Epithelial cell of proximal tubule (primary cell): ENCODE results near the gene TMEM26. TPM values are rescaled to one million over a fixed set of nuclear protein-coding genes. Genes with fewer than 3 reads are reported as not detected.

Experiments used
- DNase-seq: peaks from one replicate; pipeline ENCODE4 v3.0.0-alpha.2; 2011; ENCODE audit warnings: low read depth
- H3K4me3 ChIP-seq: 2 replicates; pipeline ENCODE4 v1.5.1; 2011; ENCODE audit warnings: low read depth, mild to moderate bottlenecking, low read length
- CTCF ChIP-seq: conservative IDR thresholded peaks from 2 replicates; pipeline ENCODE4 v1.5.1; 2012; ENCODE audit warnings: low read depth, mild to moderate bottlenecking, low read length
- total RNA-seq: library from RNA; depleted of rRNA; stranded (reverse); fragments of >200 nt; gene quantifications from 2 replicates; pipeline ENCODE4 v1.2.3, GENCODE V29; 2015

Gene TMEM26
- total RNA-seq, 1 donor from 2014 or later: 0.23 TPM

DNA sequence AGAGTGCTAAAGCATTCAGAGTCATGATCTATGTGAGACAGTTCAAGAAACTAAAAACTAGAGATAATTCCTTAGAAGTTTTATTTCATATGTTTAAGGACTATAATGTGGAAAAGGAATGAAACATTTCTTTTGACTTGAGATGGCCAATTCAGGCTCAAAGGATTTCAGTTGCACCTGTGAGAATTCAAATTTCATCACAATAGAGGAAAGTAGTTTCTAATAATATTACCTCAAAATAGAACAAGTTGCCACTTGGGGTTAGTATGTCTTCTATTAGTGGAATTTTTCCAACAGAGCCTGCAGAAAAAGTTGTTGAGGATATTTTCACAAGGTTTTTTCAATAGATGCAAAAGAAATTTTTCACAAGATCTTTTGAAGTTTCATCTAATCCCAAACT, 37.4 kb downstream of the TMEM26 start:
- DNase-seq: no peak
- no peak overlapping the region for H3K4me3 ChIP-seq
- no peak for TF ChIP-seq CTCF

- H3K4me3 ChIP-seq: no peak overlapping the region
- no peak for TF ChIP-seq CTCF
- DNase-seq: no peak
These were observed 41.5 kb downstream of the TMEM26 start for GRCh38 chr10:61411706-61412105.

DNA sequence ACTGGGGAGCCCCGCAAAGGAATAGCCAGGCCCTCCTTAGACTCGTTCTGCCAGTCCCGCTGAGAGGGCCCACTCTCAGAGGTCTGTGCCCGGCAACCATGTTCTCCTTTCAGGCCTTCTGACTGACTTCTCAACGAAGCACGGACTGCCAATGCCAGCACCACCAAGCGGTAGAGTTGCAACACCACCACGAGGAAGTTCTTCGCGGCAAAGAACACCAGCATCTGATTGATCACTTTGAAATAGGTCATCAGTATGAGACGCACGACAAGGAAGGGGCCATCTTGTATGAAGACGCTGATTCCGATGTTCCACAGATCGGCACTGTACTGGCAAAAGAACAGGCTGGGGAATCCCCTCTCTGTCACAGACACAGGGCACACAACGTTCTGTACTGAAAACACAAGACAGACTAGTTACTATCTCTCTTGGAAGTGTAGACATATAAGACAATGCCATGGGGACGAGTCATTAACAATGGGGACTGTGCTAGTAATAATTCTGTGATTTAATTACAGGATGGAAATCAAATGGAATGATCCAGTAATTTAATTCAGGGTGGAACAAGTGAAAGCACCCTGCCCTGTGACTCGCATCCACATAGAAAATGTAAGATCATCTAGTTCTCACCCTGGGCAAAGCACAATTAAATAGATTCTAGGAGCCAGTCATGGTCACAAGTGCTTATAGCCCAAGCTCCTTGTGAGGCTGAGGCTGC, 42.7 kb downstream of the TMEM26 start:
- no peak for DNase-seq
- H3K4me3 ChIP-seq: no peak overlapping the region
- no peak for TF ChIP-seq CTCF

- TF ChIP-seq CTCF: no peak
- no peak overlapping the region for H3K4me3 ChIP-seq
- DNase-seq: no peak
These were observed 44.0 kb downstream of the TMEM26 start for GRCh38 chr10:61409157-61409556.

DNA sequence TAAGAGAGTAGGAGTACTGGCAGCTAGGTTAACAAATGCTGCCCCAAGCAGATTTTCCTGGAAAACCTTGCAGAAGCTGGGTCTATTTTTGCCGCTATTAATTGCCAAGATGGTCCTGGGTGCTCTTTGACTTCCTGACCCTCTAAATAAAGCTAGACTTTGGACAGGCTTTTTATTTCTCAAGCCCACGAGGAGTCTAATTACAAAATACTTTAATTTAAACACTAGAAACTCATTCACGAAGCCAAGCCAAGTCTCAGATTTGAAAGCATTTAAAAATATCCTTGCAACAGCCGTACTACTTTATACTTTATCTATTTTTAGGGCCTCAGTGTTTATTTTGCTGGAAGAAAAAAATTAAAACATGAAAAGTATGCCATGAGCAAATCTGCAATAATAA, 45.1 kb downstream of the TMEM26 start:
- TF ChIP-seq CTCF: no peak

DNA sequence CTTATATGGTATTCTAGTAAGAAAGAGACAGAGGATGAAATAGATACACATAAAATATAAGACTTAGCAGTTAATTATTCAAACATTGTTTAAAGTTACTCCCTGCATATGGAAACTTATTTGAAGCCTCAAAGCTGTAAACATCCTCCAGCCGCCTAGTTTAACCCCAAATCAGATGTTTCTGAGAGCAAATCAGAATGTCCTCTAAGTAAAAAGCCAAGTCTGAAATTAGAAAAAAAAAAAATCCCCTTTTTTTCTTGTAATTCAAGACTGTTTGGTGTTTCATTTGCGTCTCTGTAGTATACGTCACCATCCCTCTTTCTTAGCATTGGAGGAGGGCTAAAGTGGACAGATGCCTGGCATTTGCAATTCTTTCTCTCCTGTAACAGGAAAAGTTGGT, 46.4 kb downstream of the TMEM26 start:
- TF ChIP-seq CTCF: no peak

More for the DNA sequence above, 45.1 kb downstream of the TMEM26 start:
- DNase-seq: no peak
- H3K4me3 ChIP-seq: no peak overlapping the region

GRCh38 chr10:61406242-61406641, 46.9 kb downstream of the TMEM26 start:
- H3K4me3 ChIP-seq: no peak overlapping the region
- no peak for DNase-seq
- no peak for TF ChIP-seq CTCF

More for the DNA sequence above, 46.4 kb downstream of the TMEM26 start:
- no peak overlapping the region for H3K4me3 ChIP-seq
- no peak for DNase-seq
